ENCODE results near the gene SGCD.

- TF ChIP-seq CTCF (IDR thresholded peaks at IDR 0.05) (no peak), POLR2AphosphoS5 (IDR thresholded peaks at IDR 0.05; ENCODE audit: low read depth, low read length) (no peak)
Measured at GRCh38 chr5:156686380-156686779, 359.4 kb downstream of the SGCD start.

Measured in Panc1 (cell line).